Amygdala (tissue), 56 donors: ENCODE data around the gene RXRA.

Experiments
- DNase-seq, 56 donors: peaks; one replicate each; lab custom pipeline; 2025; lab: John Stamatoyannopoulos, UW

The RXRA gene

DNA sequence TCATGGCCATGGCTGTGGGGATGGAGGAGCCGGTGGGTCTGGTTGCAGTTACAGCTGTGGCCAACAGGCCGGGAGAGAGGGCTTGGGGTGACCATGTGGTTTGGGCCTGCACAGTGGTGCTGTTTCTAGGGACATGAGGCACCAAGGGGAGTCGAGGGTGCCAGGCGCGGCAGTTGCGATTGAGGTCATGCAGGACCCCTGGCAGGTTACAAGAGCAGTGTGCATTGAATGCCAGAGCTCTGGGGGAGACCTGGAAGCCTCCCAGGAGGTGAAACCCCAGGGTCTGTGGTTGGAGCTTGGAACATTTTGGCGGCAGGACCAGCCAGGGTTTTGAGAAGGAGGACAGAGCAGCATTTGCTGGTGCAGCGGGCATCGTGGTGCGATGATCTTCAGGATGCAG is 21.7 kb downstream of the RXRA start:
- no peak for DNase-seq

- peak in 31 of 56 donors; percentile 15 to 69 (median 45) for DNase-seq
These were observed 22.3 kb downstream of the RXRA start for GRCh38 chr9:134348404-134349155.

DNA sequence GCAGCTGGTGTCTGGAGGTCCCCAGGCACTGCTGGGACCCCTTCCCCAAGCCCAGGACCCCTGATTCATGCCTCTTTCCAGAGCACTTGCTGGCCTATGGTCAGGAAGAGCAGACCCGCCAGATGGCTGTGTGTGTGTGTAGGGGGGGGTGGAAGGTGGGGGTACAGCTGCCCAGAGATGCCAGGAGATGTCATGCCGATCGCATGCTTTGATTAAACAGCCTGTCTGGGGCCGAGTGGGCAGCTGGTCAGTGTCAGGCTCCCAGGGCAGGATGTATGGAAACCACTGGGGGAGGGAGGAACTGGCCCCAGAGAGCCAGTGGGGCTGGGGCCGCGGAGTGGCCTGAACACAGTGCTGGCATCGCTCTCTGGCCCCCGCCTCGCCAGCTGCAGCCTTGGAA is 23.7 kb downstream of the RXRA start:
- no peak for DNase-seq

DNA sequence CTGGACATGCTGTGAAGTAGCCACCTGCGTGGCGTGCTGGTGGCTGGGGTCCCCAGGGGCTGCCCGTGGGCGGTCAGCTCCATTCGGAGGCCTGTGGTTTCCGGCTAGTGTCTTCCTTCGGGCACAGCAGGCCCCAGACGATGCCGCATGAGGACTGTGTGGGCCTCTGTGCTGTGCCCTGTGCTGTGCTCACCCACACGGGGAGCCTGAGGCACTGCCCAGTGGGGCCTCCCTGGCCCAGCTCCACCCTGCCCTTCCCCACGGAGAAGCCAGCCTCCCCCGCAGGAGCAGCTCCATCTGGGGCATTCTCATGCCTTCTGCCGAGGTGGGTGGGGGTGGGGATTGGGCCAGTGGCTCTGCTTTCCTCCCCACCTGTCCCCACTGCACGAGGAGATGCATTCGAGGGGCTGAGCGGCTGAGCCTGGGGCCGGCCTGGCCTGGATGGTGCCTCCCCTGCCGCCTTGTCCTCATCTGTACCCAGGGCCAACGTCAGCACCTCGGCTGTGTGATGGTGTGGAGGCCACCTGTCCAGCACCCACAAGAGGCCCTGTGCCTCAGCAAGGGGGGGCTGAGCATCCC is 24.2 kb downstream of the RXRA start:
- DNase-seq, result peak in 1 of 56 donors; percentile 14

GRCh38 chr9:134351606-134352176 is 25.4 kb downstream of the RXRA start:
- DNase-seq, result no peak

GRCh38 chr9:134352247-134352933 is 26.1 kb downstream of the RXRA start:
- DNase-seq, result no peak

GRCh38 chr9:134353539-134353938 is 27.3 kb downstream of the RXRA start:
- no peak for DNase-seq

GRCh38 chr9:134355158-134355557 is 28.9 kb downstream of the RXRA start:
- no peak for DNase-seq

- no peak for DNase-seq
These were observed 29.5 kb downstream of the RXRA start for GRCh38 chr9:134355561-134356279.

- DNase-seq, result no peak
These were observed 30.5 kb downstream of the RXRA start for GRCh38 chr9:134356496-134357470.

DNA sequence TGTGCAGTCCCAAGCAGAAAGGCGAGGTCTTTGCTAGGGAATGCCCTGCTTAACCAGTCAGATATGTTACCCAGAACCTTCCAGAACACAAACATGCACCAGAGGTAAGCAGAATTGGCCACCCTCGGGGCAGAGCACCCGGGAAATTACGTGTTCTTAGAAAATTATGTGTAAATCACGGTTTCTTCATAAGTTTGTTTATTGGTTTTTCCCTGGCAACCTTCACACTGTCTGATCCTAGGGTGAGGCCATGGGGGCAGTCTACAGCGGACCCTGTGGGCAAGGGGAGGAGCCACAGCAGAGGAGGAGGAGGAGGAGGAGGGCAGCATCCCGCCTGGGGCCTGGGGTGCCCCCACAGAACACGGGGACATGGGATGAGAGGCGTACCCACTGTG is 31.4 kb downstream of the RXRA start:
- DNase-seq, result no peak

- DNase-seq, result no peak
These were observed 31.9 kb downstream of the RXRA start for GRCh38 chr9:134358026-134358661.

GRCh38 chr9:134358662-134359319 is 32.5 kb downstream of the RXRA start:
- DNase-seq, result peak in 15 of 56 donors; percentile 19 to 52 (median 34)

- no peak for DNase-seq
These were observed 33.4 kb downstream of the RXRA start for GRCh38 chr9:134359493-134360179.

DNA sequence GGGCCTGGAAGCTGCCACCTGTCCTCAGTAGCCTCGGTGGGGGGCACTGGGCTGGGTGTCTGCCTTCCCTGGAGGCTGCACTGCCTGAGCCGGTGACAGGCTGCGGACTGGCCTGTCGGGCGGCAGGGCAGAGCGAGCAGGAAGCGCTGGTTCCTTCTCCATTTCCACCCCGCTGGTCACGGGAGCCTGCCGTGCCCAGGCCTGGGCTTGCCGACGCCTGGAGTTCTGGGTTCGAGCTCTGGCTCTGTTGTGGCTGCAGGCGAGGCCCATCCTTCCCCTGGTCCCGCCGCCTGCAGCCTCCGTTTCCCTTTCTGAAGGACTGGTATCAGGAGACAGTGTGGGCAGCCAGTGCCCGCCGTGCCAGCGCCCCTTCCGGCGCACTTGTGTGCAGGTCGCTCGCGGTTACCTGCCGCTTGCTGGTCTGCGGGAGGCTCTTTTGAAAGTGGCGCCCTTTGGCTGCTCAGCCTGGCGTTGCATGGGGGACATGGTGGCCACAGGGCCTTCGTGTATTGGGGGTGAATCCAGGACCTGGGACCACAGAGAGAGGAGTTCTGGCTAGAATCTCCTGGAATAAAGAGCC is 34.0 kb downstream of the RXRA start:
- peak in 1 of 56 donors; percentile 9 for DNase-seq

GRCh38 chr9:134360897-134361296 is 34.6 kb downstream of the RXRA start:
- peak in 7 of 56 donors; percentile 15 to 40 (median 25) for DNase-seq

DNA sequence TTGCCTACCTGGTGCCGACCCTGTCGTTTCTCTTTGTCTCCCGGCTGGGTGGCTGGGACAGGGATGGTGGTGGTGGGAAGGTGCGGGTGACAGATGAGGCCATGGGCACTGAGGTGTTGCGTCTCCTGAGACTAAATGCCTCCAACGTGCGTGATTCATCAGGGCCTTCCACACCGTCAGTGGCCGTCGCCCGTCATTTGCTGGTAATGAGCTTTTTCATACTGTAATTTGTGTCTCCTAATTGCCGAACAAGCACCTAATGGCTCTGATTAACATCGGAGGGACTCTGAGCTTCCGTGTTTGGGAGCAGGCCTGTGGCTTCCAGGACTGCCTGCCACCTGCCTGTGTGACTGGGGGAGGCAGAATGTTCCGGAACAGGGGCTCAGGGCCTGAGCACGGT is 35.2 kb downstream of the RXRA start:
- no peak for DNase-seq
